B cell (primary cell): ENCODE measurements around the gene GBE1. TPM values are rescaled to one million over a fixed set of nuclear protein-coding genes. Genes with fewer than 3 reads are reported as not detected.
A peak's percentile ranks its signal among the peaks of the same experiment; 100 is the strongest.

Experiments used
- ATAC-seq: fragments of 200-7000 bp; cut with Tn5 transposase; one replicate; pipeline ENCODE4 v1.10.0; 2021; ENCODE audit warnings: low read depth, mild to moderate bottlenecking, moderate number of reproducible peaks, moderate library complexity
- CTCF ChIA-PET: fragments of 350-600 bp; sonication (Branson Sonifier 250); formaldehyde crosslinking; loops from one replicate; lab custom pipeline; 2021; ENCODE audit warnings: antibody characterized with exemption, inconsistent platforms; lab: Charles Lee
- POLR2A ChIA-PET: fragments of 350-600 bp; sonication (Branson Sonifier 250); formaldehyde crosslinking; loops from one replicate; lab custom pipeline; 2021; ENCODE audit warnings: antibody characterized with exemption; lab: Charles Lee
- DNase-seq: peaks from one replicate; pipeline ENCODE4 v3.0.0; 2013
- H2AFZ ChIP-seq: 2 replicates; pipeline ENCODE4 v1.6.1; 2012; ENCODE audit warnings: mild to moderate bottlenecking, low read depth, low read length; ENCODE audit not compliant: insufficient read depth, poor library complexity, severe bottlenecking
- H3K27ac ChIP-seq, 2 donors: 1 replicate in 1 of 2; 2 replicates in 1 of 2; pipeline ENCODE4 v1.5.1; 2012 to 2013; ENCODE audit warnings: low read length in 2 of 2, mild to moderate bottlenecking in 2 of 2, moderate library complexity in 1 of 2
- H3K27me3 ChIP-seq, 4 experiments: fragments of 200-600 bp in 1 of 4; sonication (generic) in 1 of 4; replicated peaks in 1 of 4; 1 replicate in 2 of 4; 2 replicates in 2 of 4; pipeline versions ENCODE4 v1.6.1 to v1.7.0; 2013 to 2016; ENCODE audit warnings: low read length in 3 of 4, mild to moderate bottlenecking in 2 of 4, mixed read lengths in 1 of 4, moderate library complexity in 1 of 4; ENCODE audit not compliant: insufficient read depth in 4 of 4, control insufficient read depth in 3 of 4; ENCODE audit errors: control extremely low read depth in 1 of 4
- H3K36me3 ChIP-seq, 2 experiments: replicated peaks in 1 of 2; 1 replicate in 1 of 2; 2 replicates in 1 of 2; pipeline versions ENCODE4 v1.6.1 to v1.7.1; 2013; ENCODE audit warnings: low read length in 1 of 2; ENCODE audit not compliant: insufficient read depth in 2 of 2, control insufficient read depth in 1 of 2; ENCODE audit errors: control extremely low read depth in 1 of 2, extremely low read depth in 1 of 2
- H3K4me1 ChIP-seq, 2 donors: fragments of 200-600 bp in 1 of 2; sonication (generic) in 1 of 2; 1 replicate in 1 of 2; 2 replicates in 1 of 2; pipeline versions ENCODE4 v1.5.1 to v1.6.1; 2013 to 2017; ENCODE audit warnings: low read length in 2 of 2; ENCODE audit not compliant: control insufficient read depth in 2 of 2, insufficient read depth in 2 of 2
- H3K4me2 ChIP-seq: replicated peaks from 2 replicates; pipeline ENCODE3; 2012; ENCODE audit warnings: mild to moderate bottlenecking, low read depth, low read length; ENCODE audit not compliant: poor library complexity, severe bottlenecking
- H3K4me3 ChIP-seq, 5 experiments: fragments of 200-600 bp in 1 of 5; sonication (generic) in 1 of 5; 1 replicate in 3 of 5; 2 replicates in 2 of 5; pipeline versions ENCODE4 v1.5.1 to v1.7.0; 2011 to 2016; ENCODE audit warnings: low read length in 4 of 5, mild to moderate bottlenecking in 4 of 5, low read depth in 2 of 5, control low read depth in 1 of 5, moderate library complexity in 1 of 5; ENCODE audit not compliant: insufficient read depth in 1 of 5; ENCODE audit errors: control extremely low read depth in 1 of 5, extremely low read depth in 1 of 5
- H3K79me2 ChIP-seq: fragments of 200-600 bp; sonication (generic); one replicate; pipeline ENCODE4 v1.6.0; 2016; ENCODE audit warnings: low read length; ENCODE audit not compliant: control insufficient read depth, insufficient read depth
- H3K9ac ChIP-seq: fragments of 200-600 bp; sonication (generic); 2 replicates; pipeline ENCODE4 v1.6.1; 2017; ENCODE audit warnings: mild to moderate bottlenecking, low read length, moderate library complexity
- H3K9me3 ChIP-seq, 3 donors: one replicate each; pipeline versions ENCODE4 v1.6.1 to v1.7.1; 2013; ENCODE audit warnings: low read length in 2 of 3; ENCODE audit not compliant: control insufficient read depth in 2 of 3, insufficient read depth in 1 of 3; ENCODE audit errors: control extremely low read depth in 1 of 3
- H4K20me1 ChIP-seq: 2 replicates; pipeline ENCODE4 v1.6.0; 2012; ENCODE audit warnings: mild to moderate bottlenecking, low read length; ENCODE audit not compliant: insufficient read depth, control insufficient read depth, poor library complexity, severe bottlenecking
- H3K27ac Mint-ChIP-seq: one replicate; pipeline ENCODE4 v1.8.0; 2021; ENCODE audit warnings: mixed read lengths
- H3K27me3 Mint-ChIP-seq: one replicate; pipeline ENCODE4 v1.8.0; 2021; ENCODE audit warnings: mixed read lengths
- H3K4me1 Mint-ChIP-seq: one replicate; pipeline ENCODE4 v1.8.0; 2021; ENCODE audit warnings: mixed read lengths
- H3K4me3 Mint-ChIP-seq: one replicate; pipeline ENCODE4 v1.8.0; 2021; ENCODE audit warnings: mixed read lengths
- H3K9me3 Mint-ChIP-seq: one replicate; pipeline ENCODE4 v1.8.0; 2022; ENCODE audit warnings: mixed read lengths; ENCODE audit not compliant: insufficient read depth
- CTCF ChIP-seq: fragments of 200-600 bp; IDR thresholded peaks from one replicate; pipeline ENCODE4 v1.8.0; 2022; ENCODE audit warnings: antibody characterized with exemption, mild to moderate bottlenecking
- EZH2 ChIP-seq: IDR thresholded peaks from 2 replicates; pipeline ENCODE4 v1.6.1; 2012; ENCODE audit warnings: borderline replicate concordance, low read depth, mild to moderate bottlenecking, moderate library complexity, low read length; ENCODE audit not compliant: insufficient read depth, poor library complexity, severe bottlenecking
- WGBS: methylation state at CpG from one replicate; pipeline ENCODE4 v1.1.5; 2013; ENCODE audit warnings: missing lambda C conversion rate; ENCODE audit not compliant: insufficient coverage; 5-methylcytosine and 5-hydroxymethylcytosine counted together
- intact Hi-C: fragments of 100-400 bp; cut with micrococcal nuclease; formaldehyde crosslinking; loops from one replicate; pipeline ENCODE4 v1.10.0; 2022
- polyA plus RNA-seq: library from polyadenylated mRNA; depleted of rRNA; stranded (reverse); fragments of >200 nt; gene quantifications from 2 replicates; pipeline ENCODE4 v1.2.3, GENCODE V29; 2012
- total RNA-seq, 2 donors: library from RNA; stranded (reverse); fragments of 120-200 nt in 1 of 2; gene quantifications; 1 replicate in 1 of 2; 2 replicates in 1 of 2; pipeline versions ENCODE4 v1.2.3 to v1.2.4, GENCODE V29; 2013 to 2022

The GBE1 gene
- total and polyA plus RNA-seq, 2 donors (not counting 1 experiment from before 2014, with no cell fraction given): 3.4 to 20.8 TPM

DNA sequence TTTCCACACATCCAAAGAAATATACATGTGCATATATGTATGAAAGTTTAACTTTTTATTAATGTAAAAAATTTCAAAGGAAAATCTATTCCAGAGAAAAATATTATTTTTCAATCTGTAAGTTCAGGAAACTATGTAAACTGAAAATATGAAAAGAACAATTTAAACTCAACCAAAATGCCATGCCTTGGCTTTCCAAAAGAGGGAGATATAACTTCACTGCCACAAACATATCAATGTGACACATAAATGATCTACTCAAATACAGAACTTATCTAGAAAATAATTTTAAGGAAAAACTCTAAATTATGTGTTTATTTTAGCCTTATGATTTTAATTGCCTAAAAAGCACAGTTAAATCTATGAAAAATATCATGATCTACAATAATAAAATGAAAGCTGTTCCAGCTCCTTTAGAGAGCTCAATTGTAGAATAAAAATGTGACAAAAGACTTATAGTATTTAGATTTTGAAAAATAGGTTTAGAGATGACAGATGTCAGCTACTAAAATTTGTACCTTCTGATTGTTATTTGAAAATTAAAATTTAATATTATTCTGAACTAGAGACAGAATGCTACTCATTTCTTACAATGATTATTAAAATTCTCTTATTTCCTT is 94.8 kb downstream of the GBE1 start:
- no peak overlapping the region for H2AFZ ChIP-seq
- TF ChIP-seq EZH2 (no peak), CTCF (peak; percentile 72)
- H3K27me3 ChIP-seq: no peaks in the 10 kb centered on the region
- no peaks in the 10 kb centered on the region for H3K79me2 ChIP-seq
- intact Hi-C loops: no loop called here
- ChIA-PET POLR2A (no interaction called here), CTCF (interaction anchor here (1.2 to 3.3 kb wide), 3 partner anchors 244 to 467 kb away, joined by 3 to 23 read pairs (median 5); no protein-coding TSS in a partner anchor)
- DNase-seq (peak; percentile 8), ATAC-seq (no peak)
- H3K4me1 Mint-ChIP-seq: no peaks in the 10 kb centered on the region
- no peaks in the 10 kb centered on the region for H3K9me3 ChIP-seq
- no peak overlapping the region for H3K4me3 Mint-ChIP-seq
- H3K27me3 Mint-ChIP-seq: no peaks in the 10 kb centered on the region
- H4K20me1 ChIP-seq: no peaks in the 10 kb centered on the region
- H3K4me1 ChIP-seq: no peaks in the 10 kb centered on the region
- H3K27ac ChIP-seq: no peak overlapping the region
- H3K36me3 ChIP-seq: peaks cover 0 to 3% of the 10 kb centered on the region in 2 experiments
- H3K27ac Mint-ChIP-seq: no peak overlapping the region
- H3K9ac ChIP-seq: no peak overlapping the region
- no peaks in the 10 kb centered on the region for H3K9me3 Mint-ChIP-seq
- no peak overlapping the region for H3K4me2 ChIP-seq
- no peak overlapping the region for H3K4me3 ChIP-seq

DNA sequence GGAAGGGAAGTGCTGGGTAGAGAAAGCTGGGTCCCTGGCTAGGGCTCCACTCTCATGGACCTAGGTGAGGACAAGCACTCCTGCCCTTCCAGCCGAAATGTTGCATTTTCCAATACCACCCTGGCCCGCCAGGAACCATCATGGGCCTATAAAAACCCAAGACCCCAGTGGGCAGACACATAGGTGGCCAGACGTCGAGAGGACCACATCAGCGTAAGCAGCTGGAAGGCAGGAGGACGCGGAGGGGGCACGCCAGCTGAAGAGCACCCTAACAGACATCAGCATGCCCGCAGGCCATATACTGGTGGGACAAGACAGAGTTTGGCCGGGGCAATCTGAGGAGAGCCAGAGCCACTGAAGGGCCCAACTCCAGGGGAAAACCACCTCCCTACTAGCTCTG is 98.3 kb downstream of the GBE1 start:
- Histone ChIP-seq H3K4me2 (no peak overlapping the region), H4K20me1 (no peaks in the 10 kb centered on the region), H2AFZ (no peak overlapping the region), H3K79me2 (no peaks in the 10 kb centered on the region), H3K9me3 (no peaks in the 10 kb centered on the region), H3K4me3 (no peak overlapping the region), H3K9ac (no peak overlapping the region), H3K4me1 (no peaks in the 10 kb centered on the region), H3K27me3 (no peaks in the 10 kb centered on the region), H3K36me3 (no peaks in the 10 kb centered on the region), H3K27ac (no peak overlapping the region)
- POLR2A ChIA-PET: no interaction called here
- Mint-ChIP-seq H3K9me3 (no peaks in the 10 kb centered on the region), H3K4me3 (no peak overlapping the region), H3K27ac (no peak overlapping the region), H3K4me1 (no peaks in the 10 kb centered on the region), H3K27me3 (no peaks in the 10 kb centered on the region)
- TF ChIP-seq CTCF (no peak), EZH2 (no peak)
- DNase-seq (no peak), ATAC-seq (no peak)
- CTCF ChIA-PET: no interaction called here
- intact Hi-C loops: no loop called here
- WGBS: 99% methylated on average over 10 of the region's 10 CpGs
